GM12878 (cell line): ENCODE data around the gene MSANTD2. TPM values are rescaled to one million over a fixed set of nuclear protein-coding genes. Genes with fewer than 3 reads are reported as not detected.

Experiments used
- ATAC-seq: fragments of 200-7000 bp; cut with Tn5 transposase; 3 replicates; pipeline ENCODE4 v1.9.1; 2020; ENCODE audit warnings: mild to moderate bottlenecking, moderate library complexity
- BruUV-seq: library from RNA; stranded (reverse); fragments of 400-500 nt; replicated peaks from 2 replicates; lab custom pipeline; 2021; lab: Mats Ljungman, UMichigan
- CTCF ChIA-PET: fragments of 300-600 bp; sonication (Branson Sonifier 250); formaldehyde crosslinking; extraction: SDS; loops from one replicate; lab custom pipeline; 2021; ENCODE audit warnings: inconsistent platforms; lab: Yijun Ruan, JAX
- POLR2A ChIA-PET: fragments of 350-600 bp; formaldehyde crosslinking; extraction: SDS; loops from one replicate; lab custom pipeline; 2021; ENCODE audit warnings: inconsistent platforms; lab: Charles Lee
- RAD21 ChIA-PET: fragments of 300-600 bp; sonication (Branson Sonifier 250); formaldehyde crosslinking; loops from one replicate; lab custom pipeline; 2023; ENCODE audit warnings: antibody characterized with exemption; ENCODE audit not compliant: unreplicated experiment; lab: Charles Lee
- SMC1A ChIA-PET: fragments of 300-600 bp; sonication (Branson Sonifier 250); formaldehyde crosslinking; loops from one replicate; lab custom pipeline; 2023; ENCODE audit not compliant: unreplicated experiment, uncharacterized antibody; lab: Charles Lee
- DNase-seq: peaks from one replicate; pipeline ENCODE4 v3.0.0-alpha.2; 2011; ENCODE audit warnings: low read depth, low spot score
- FAIRE-seq: peaks from 3 replicates; lab custom pipeline; 2011; peaks lifted over from hg19 to GRCh38; lab: Jason Lieb, UNC
- H2AFZ ChIP-seq: 2 replicates; pipeline ENCODE4 v1.6.0; 2011; ENCODE audit warnings: low read depth, low read length, control low read depth; ENCODE audit not compliant: control insufficient read depth
- H3K27ac ChIP-seq: 2 replicates; pipeline ENCODE4 v1.5.1; 2011; ENCODE audit warnings: control low read depth; ENCODE audit not compliant: control insufficient read depth, insufficient read depth
- H3K27me3 ChIP-seq, 2 experiments: replicated peaks in 1 of 2; 2 replicates each; pipeline versions ENCODE4 v1.6.0 to v1.6.1; 2011; ENCODE audit warnings: low read length in 1 of 2; ENCODE audit not compliant: control insufficient read depth in 2 of 2, insufficient read depth in 2 of 2
- H3K36me3 ChIP-seq, 2 experiments: 2 replicates each; pipeline ENCODE4 v1.5.1; 2011; ENCODE audit warnings: low read length in 1 of 2; ENCODE audit not compliant: control insufficient read depth in 2 of 2, insufficient read depth in 2 of 2
- H3K4me1 ChIP-seq: 2 replicates; pipeline ENCODE4 v1.6.1; 2011; ENCODE audit warnings: mild to moderate bottlenecking, low read length, moderate library complexity, mixed read lengths; ENCODE audit not compliant: control insufficient read depth, insufficient read depth
- H3K4me2 ChIP-seq: 2 replicates; pipeline ENCODE4 v1.6.0; 2011; ENCODE audit warnings: control low read depth; ENCODE audit not compliant: control insufficient read depth, insufficient read depth
- H3K4me3 ChIP-seq: fragments of 200-600 bp; sonication (generic); 2 replicates; pipeline ENCODE4 v1.5.1; 2016
- H3K79me2 ChIP-seq: 2 replicates; pipeline ENCODE4 v1.6.0; 2011; ENCODE audit warnings: low read length; ENCODE audit not compliant: control insufficient read depth, insufficient read depth
- H3K9ac ChIP-seq: 2 replicates; pipeline ENCODE4 v1.8.0; 2011; ENCODE audit warnings: low read length, control low read depth, mixed read lengths; ENCODE audit not compliant: control insufficient read depth, insufficient read depth
- H3K9me3 ChIP-seq: replicated peaks from 3 replicates; pipeline ENCODE4 v1.5.1; 2011; ENCODE audit warnings: mild to moderate bottlenecking, low read length; ENCODE audit not compliant: control insufficient read depth, insufficient read depth
- H4K20me1 ChIP-seq: 2 replicates; pipeline ENCODE4 v1.6.0; 2011; ENCODE audit not compliant: control insufficient read depth, insufficient read depth
- CBX5 ChIP-seq: sonication (generic); IDR thresholded peaks from 2 replicates; pipeline ENCODE4 v1.6.1; 2016; ENCODE audit warnings: low read depth, moderate library complexity, mild to moderate bottlenecking, inconsistent platforms
- CHD4 ChIP-seq: fragments of 200-600 bp; sonication (generic); IDR thresholded peaks from 2 replicates; pipeline ENCODE4 v1.6.1; 2016; ENCODE audit warnings: mild to moderate bottlenecking
- CREB1 ChIP-seq: IDR thresholded peaks from 2 replicates; pipeline ENCODE4 v1.6.1; 2012; ENCODE audit warnings: low read depth, mild to moderate bottlenecking, inconsistent platforms
- IRF4 ChIP-seq: IDR thresholded peaks from 2 replicates; pipeline ENCODE4 v1.6.1; 2011; ENCODE audit warnings: low read depth, low read length
- MXI1 ChIP-seq: fragments of 150-350 bp; IDR thresholded peaks from 2 replicates; pipeline ENCODE4 v1.6.1; 2011; ENCODE audit warnings: low read depth, mild to moderate bottlenecking, inconsistent platforms, low read length, improper control_type of control experiment
- NFIC ChIP-seq: IDR thresholded peaks from 2 replicates; pipeline ENCODE4 v1.6.1; 2012; ENCODE audit warnings: low read depth, mild to moderate bottlenecking, inconsistent platforms, low read length, moderate library complexity
- PAX8 ChIP-seq: fragments of 450-650 bp; IDR thresholded peaks from 2 replicates; pipeline ENCODE4 v1.6.1; 2017; ENCODE audit warnings: mild to moderate bottlenecking, moderate library complexity
- SP1 ChIP-seq: IDR thresholded peaks from one replicate; pipeline ENCODE4 v1.6.1; 2011; ENCODE audit warnings: low read depth, low read length
- SPI1 ChIP-seq: IDR thresholded peaks from 2 replicates; pipeline ENCODE4 v1.6.1; 2011; ENCODE audit warnings: low read depth, mild to moderate bottlenecking, low read length, moderate library complexity, borderline replicate concordance; ENCODE audit not compliant: insufficient read depth
- YBX1 ChIP-seq: fragments of 450-650 bp; IDR thresholded peaks from 2 replicates; pipeline ENCODE4 v1.6.1; 2016; ENCODE audit warnings: antibody characterized with exemption
- WGBS: methylation state at CpG from one replicate; pipeline ENCODE4 v1.1.6; 2016; ENCODE audit warnings: low lambda C conversion rate; ENCODE audit not compliant: insufficient replicate concordance, insufficient coverage; ENCODE audit errors: missing lambda C conversion rate; 5-methylcytosine and 5-hydroxymethylcytosine counted together
- in situ Hi-C: fragments of 300-500 bp; cut with MboI; formaldehyde crosslinking; loops from 9 replicates; pipeline ENCODE4 v1.14.3; 2018; ENCODE audit warnings: mixed read lengths
- intact Hi-C: fragments of 100-400 bp; cut with micrococcal nuclease; formaldehyde crosslinking; loops from one replicate; pipeline ENCODE4 v1.14.2; 2022; ENCODE audit not compliant: unreplicated experiment
- polyA plus RNA-seq, 11 experiments: library from polyadenylated mRNA; depleted of rRNA in 4 of 11; unstranded in 6 of 11; stranded (reverse) in 5 of 11; fragments of >200 nt; fragmentation: Nextera tagmentation in 4 of 11; fragmentation: Illumina TruSeq in 1 of 11; extraction: Ambion mirVana in 4 of 11; extraction: Trizol in 1 of 11; gene quantifications; 1 replicate in 1 of 11; 2 replicates in 10 of 11; pipeline versions ENCODE4 v1.2.1 to v1.2.3, GENCODE V29; 2011 to 2016; ENCODE audit warnings: inconsistent platforms in 2 of 11, missing spikeins in 2 of 11, low read depth in 1 of 11
- total RNA-seq, 4 experiments: library from RNA; depleted of rRNA in 3 of 4; stranded (reverse); fragments of >200 nt in 3 of 4; fragmentation: Illumina TruSeq in 1 of 4; extraction: Trizol in 1 of 4; gene quantifications; 2 replicates each; pipeline versions ENCODE4 v1.2.1 to v1.2.3, GENCODE V29; 2013 to 2021
- TF ChIP-seq, protein P1 (sequence below): fragments of 450-650 bp; IDR thresholded peaks from 2 replicates; pipeline ENCODE4 v1.6.1; 2017; ENCODE audit warnings: mild to moderate bottlenecking, low read depth, inconsistent platforms; ENCODE audit not compliant: poor library complexity, severe bottlenecking
- TF ChIP-seq, protein P2 (sequence below): fragments of 450-650 bp; formaldehyde crosslinking; IDR thresholded peaks from 2 replicates; pipeline ENCODE4 v1.4.0; 2022; ENCODE audit warnings: mild to moderate bottlenecking, moderate library complexity
- TF ChIP-seq, protein P3 (sequence below): IDR thresholded peaks from 2 replicates; pipeline ENCODE4 v1.6.1; 2011; ENCODE audit warnings: mild to moderate bottlenecking, low read depth, low read length, moderate library complexity; ENCODE audit not compliant: insufficient replicate concordance
- TF ChIP-seq, protein P4 (sequence below): IDR thresholded peaks from 2 replicates; pipeline ENCODE4 v1.6.1; 2012; ENCODE audit warnings: low read depth, low read length, improper control_type of control experiment

The MSANTD2 gene
- total and polyA plus RNA-seq, 10 of the 15 experiments (the other 5 are each of a cell fraction or from before 2014, with no cell fraction given), result 3.0 to 12.4 (median 8.0) TPM

DNA sequence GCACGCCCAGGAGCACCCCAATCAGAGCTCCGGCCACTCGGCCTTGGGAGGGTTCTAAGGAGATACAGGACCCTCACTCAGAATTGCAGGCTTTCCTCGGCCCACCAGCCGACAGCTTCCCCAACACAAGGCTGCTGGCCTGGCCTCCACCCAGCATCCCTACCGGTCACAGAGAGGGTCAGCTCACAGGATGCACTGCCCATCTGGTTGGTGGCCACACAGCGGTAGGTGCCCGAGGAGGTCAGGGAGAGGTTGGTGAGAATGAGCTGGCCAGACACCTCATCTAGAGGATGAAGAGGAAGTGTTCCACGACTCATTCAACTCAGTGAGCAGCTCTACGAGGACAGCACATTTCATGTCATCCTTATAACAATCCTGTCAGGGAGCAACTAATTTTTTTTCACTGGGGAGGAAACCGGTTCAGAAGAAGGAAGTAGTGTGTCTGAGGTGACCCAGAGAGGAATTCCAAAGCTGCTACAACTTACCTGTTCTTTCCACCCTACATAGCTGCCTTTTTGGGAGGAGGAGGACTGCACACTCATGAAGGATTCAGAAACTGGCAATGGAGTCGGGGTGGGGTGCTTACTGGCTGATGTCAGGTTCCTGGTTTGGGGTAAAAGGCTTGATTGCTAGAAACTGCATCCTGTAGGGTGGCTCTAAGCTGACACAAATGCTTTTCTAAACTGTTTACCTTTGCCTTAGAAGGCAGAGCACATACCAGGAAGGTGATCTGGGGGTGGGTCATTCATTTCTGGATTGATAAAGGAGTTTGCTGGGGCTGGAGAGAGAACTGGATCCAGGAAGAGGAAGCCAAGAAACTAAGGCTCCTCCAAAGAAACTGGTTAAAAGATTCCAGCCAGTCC, 51.5 kb downstream of the MSANTD2 start:
- no peaks in the 10 kb centered on the region for H4K20me1 ChIP-seq
- H2AFZ ChIP-seq, result no peak overlapping the region
- intact Hi-C loops (no loop called here), in situ Hi-C loops (no loop called here)
- no peaks in the 10 kb centered on the region for H3K36me3 ChIP-seq
- no peak overlapping the region for H3K4me2 ChIP-seq
- WGBS, result 45% methylated on average over 12 of the region's 12 CpGs
- peaks cover 4% of the 10 kb centered on the region; the same call in 1 of the 2 replicates for H3K4me1 ChIP-seq
- H3K79me2 ChIP-seq, result no peaks in the 10 kb centered on the region
- no peaks in the 10 kb centered on the region for H3K9me3 ChIP-seq
- ATAC-seq, result no peak
- FAIRE-seq, result no peak
- RAD21 ChIA-PET, result interaction anchor here (0.6 to 2.5 kb wide), 2 partner anchors 50 to 88 kb away, joined by 4 to 9 read pairs; no protein-coding TSS in a partner anchor
- SMC1A ChIA-PET, result interaction anchor here (1.0 to 7.0 kb wide), 4 partner anchors 12 to 80 kb away, joined by 3 to 91 read pairs (median 4); partner anchors contain the start of gene ESAM
- no peaks in the 10 kb centered on the region for H3K27me3 ChIP-seq
- BruUV-seq, result no TSS peak
- H3K9ac ChIP-seq, result no peak overlapping the region
- POLR2A ChIA-PET, result no interaction called here
- no peak overlapping the region for H3K4me3 ChIP-seq
- H3K27ac ChIP-seq, result no peak overlapping the region
- no peak for DNase-seq
- CTCF ChIA-PET, result interaction anchor here (0.8 to 12.2 kb wide), 4 partner anchors 14 to 79 kb away, joined by 3 to 202 read pairs (median 4); partner anchors contain the start of gene ESAM
- TF ChIP-seq, protein P1, sequence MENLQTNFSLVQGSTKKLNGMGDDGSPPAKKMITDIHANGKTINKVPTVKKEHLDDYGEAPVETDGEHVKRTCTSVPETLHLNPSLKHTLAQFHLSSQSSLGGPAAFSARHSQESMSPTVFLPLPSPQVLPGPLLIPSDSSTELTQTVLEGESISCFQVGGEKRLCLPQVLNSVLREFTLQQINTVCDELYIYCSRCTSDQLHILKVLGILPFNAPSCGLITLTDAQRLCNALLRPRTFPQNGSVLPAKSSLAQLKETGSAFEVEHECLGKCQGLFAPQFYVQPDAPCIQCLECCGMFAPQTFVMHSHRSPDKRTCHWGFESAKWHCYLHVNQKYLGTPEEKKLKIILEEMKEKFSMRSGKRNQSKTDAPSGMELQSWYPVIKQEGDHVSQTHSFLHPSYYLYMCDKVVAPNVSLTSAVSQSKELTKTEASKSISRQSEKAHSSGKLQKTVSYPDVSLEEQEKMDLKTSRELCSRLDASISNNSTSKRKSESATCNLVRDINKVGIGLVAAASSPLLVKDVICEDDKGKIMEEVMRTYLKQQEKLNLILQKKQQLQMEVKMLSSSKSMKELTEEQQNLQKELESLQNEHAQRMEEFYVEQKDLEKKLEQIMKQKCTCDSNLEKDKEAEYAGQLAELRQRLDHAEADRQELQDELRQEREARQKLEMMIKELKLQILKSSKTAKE, result no peak
- no peak for TF ChIP-seq PAX8
- TF ChIP-seq, protein P2, sequence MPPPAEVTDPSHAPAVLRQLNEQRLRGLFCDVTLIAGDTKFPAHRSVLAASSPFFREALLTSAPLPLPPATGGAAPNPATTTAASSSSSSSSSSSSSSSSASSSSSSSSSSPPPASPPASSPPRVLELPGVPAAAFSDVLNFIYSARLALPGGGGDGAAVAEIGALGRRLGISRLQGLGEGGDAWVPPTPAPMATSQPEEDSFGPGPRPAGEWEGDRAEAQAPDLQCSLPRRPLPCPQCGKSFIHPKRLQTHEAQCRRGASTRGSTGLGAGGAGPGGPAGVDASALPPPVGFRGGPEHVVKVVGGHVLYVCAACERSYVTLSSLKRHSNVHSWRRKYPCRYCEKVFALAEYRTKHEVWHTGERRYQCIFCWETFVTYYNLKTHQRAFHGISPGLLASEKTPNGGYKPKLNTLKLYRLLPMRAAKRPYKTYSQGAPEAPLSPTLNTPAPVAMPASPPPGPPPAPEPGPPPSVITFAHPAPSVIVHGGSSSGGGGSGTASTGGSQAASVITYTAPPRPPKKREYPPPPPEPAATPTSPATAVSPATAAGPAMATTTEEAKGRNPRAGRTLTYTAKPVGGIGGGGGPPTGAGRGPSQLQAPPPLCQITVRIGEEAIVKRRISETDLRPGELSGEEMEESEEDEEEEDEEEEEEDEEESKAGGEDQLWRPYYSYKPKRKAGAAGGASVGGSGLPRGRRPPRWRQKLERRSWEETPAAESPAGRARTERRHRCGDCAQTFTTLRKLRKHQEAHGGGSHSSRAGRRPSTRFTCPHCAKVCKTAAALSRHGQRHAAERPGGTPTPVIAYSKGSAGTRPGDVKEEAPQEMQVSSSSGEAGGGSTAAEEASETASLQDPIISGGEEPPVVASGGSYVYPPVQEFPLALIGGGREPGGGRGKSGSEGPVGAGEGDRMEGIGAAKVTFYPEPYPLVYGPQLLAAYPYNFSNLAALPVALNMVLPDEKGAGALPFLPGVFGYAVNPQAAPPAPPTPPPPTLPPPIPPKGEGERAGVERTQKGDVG (CRISPR knock-in tag), result no peak
- TF ChIP-seq YBX1, result no peak
- no peak for TF ChIP-seq CBX5
- TF ChIP-seq SPI1, result no peak
- TF ChIP-seq, protein P3, sequence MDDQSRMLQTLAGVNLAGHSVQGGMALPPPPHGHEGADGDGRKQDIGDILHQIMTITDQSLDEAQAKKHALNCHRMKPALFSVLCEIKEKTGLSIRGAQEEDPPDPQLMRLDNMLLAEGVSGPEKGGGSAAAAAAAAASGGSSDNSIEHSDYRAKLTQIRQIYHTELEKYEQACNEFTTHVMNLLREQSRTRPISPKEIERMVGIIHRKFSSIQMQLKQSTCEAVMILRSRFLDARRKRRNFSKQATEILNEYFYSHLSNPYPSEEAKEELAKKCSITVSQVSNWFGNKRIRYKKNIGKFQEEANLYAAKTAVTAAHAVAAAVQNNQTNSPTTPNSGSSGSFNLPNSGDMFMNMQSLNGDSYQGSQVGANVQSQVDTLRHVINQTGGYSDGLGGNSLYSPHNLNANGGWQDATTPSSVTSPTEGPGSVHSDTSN, result no peak
- TF ChIP-seq IRF4, result no peak
- no peak for TF ChIP-seq CREB1
- no peak for TF ChIP-seq NFIC
- TF ChIP-seq, protein P4, sequence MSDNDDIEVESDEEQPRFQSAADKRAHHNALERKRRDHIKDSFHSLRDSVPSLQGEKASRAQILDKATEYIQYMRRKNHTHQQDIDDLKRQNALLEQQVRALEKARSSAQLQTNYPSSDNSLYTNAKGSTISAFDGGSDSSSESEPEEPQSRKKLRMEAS, result no peak
- no peak for TF ChIP-seq SP1
- TF ChIP-seq CHD4, result no peak
- TF ChIP-seq MXI1, result no peak
